ENCODE data around the gene RBM5.

- TF ChIP-seq NFIC (IDR thresholded peaks at IDR 0.05; ENCODE audit: borderline replicate concordance) (no peak), NRF1 (IDR thresholded peaks at IDR 0.05; ENCODE audit: low read depth, low read length) (no peak), RCOR1 (IDR thresholded peaks at IDR 0.05; ENCODE audit: low read length) (no peak)
- TF ChIP-seq, protein P1, sequence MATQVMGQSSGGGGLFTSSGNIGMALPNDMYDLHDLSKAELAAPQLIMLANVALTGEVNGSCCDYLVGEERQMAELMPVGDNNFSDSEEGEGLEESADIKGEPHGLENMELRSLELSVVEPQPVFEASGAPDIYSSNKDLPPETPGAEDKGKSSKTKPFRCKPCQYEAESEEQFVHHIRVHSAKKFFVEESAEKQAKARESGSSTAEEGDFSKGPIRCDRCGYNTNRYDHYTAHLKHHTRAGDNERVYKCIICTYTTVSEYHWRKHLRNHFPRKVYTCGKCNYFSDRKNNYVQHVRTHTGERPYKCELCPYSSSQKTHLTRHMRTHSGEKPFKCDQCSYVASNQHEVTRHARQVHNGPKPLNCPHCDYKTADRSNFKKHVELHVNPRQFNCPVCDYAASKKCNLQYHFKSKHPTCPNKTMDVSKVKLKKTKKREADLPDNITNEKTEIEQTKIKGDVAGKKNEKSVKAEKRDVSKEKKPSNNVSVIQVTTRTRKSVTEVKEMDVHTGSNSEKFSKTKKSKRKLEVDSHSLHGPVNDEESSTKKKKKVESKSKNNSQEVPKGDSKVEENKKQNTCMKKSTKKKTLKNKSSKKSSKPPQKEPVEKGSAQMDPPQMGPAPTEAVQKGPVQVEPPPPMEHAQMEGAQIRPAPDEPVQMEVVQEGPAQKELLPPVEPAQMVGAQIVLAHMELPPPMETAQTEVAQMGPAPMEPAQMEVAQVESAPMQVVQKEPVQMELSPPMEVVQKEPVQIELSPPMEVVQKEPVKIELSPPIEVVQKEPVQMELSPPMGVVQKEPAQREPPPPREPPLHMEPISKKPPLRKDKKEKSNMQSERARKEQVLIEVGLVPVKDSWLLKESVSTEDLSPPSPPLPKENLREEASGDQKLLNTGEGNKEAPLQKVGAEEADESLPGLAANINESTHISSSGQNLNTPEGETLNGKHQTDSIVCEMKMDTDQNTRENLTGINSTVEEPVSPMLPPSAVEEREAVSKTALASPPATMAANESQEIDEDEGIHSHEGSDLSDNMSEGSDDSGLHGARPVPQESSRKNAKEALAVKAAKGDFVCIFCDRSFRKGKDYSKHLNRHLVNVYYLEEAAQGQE (IDR thresholded peaks at IDR 0.05; ENCODE audit: low read depth, low read length): no peak
- TF ChIP-seq, protein P2, sequence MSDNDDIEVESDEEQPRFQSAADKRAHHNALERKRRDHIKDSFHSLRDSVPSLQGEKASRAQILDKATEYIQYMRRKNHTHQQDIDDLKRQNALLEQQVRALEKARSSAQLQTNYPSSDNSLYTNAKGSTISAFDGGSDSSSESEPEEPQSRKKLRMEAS (IDR thresholded peaks at IDR 0.05; ENCODE audit: low read depth): no peak
Measured at GRCh38 chr3:50155891-50156290, 67.2 kb downstream of the RBM5 start.
